OCI-LY7 (cell line): ENCODE data around the gene MSLN.
"Not testable (repeated sequence)": the region's sequence is repeated elsewhere in the genome, so short reads cannot be mapped to it uniquely, and the experiment has no call there.

ENCODE experiments used
- EZH2phosphoT487 ChIP-seq: fragments of 200-600 bp; sonication (generic); IDR thresholded peaks from 2 replicates; pipeline ENCODE4 v1.6.1; 2018; ENCODE audit warnings: low read depth, borderline replicate concordance, mild to moderate bottlenecking, mixed run types, antibody characterized with exemption, low read length, moderate library complexity, mixed read lengths
- TF ChIP-seq, protein P1 (sequence below): fragments of 200-600 bp; sonication (generic); conservative IDR thresholded peaks from 2 replicates; pipeline ENCODE4 v1.5.1; 2014; ENCODE audit warnings: mild to moderate bottlenecking, antibody characterized with exemption, low read length, moderate library complexity, mixed read lengths

DNA sequence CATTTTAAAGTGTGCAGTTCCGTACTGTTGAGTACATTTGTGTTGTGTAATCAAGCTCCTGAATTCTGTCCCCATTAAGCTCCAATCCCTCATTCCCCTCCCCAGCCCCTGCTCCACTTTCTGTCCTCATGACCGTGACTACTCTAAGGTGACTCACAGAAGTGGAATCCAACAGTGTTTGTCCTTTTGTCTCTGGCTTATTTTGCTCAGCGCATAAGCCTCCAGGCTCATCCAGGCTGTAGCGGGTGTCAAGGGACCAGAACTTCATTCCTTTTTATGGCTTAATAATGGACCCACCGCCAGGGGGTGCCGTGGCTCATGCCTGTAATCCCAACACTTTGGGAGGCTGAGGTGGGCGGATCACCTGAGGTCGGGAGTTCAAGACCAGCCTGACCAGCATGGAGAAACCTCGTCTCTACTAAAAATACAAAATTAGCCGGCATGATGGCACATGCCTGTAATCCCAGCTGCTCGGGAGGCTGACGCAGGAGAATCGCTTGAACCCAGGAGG is 47.7 kb upstream of the MSLN start:
- TF ChIP-seq, protein P1, sequence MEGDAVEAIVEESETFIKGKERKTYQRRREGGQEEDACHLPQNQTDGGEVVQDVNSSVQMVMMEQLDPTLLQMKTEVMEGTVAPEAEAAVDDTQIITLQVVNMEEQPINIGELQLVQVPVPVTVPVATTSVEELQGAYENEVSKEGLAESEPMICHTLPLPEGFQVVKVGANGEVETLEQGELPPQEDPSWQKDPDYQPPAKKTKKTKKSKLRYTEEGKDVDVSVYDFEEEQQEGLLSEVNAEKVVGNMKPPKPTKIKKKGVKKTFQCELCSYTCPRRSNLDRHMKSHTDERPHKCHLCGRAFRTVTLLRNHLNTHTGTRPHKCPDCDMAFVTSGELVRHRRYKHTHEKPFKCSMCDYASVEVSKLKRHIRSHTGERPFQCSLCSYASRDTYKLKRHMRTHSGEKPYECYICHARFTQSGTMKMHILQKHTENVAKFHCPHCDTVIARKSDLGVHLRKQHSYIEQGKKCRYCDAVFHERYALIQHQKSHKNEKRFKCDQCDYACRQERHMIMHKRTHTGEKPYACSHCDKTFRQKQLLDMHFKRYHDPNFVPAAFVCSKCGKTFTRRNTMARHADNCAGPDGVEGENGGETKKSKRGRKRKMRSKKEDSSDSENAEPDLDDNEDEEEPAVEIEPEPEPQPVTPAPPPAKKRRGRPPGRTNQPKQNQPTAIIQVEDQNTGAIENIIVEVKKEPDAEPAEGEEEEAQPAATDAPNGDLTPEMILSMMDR, result peak; percentile 73
- not testable (repeated sequence) for TF ChIP-seq EZH2phosphoT487
